Occipital lobe (tissue), 3 donors: Measurements from ENCODE around the gene LRRC59. TPM values are rescaled to one million over a fixed set of nuclear protein-coding genes. Genes with fewer than 3 reads are reported as not detected.
"Not testable (repeated sequence)": the region's sequence is repeated elsewhere in the genome, so short reads cannot be mapped to it uniquely, and the experiment has no call there.

ENCODE experiments used
- DNase-seq: peaks from one replicate; lab custom pipeline; 2025; lab: John Stamatoyannopoulos, UW
- small RNA-seq: library from RNA; depleted of rRNA; stranded (forward); fragments of <200 nt; gene quantifications from one replicate; pipeline ENCODE3, GENCODE V24; 2014
- total RNA-seq: library from RNA; depleted of rRNA; stranded (reverse); fragments of >200 nt; gene quantifications from one replicate; pipeline ENCODE4 v1.2.3, GENCODE V29; 2014

The LRRC59 gene
- total RNA-seq, 1 donor from 2014 or later: 45.7 TPM

- DNase-seq: no peak
Observed at GRCh38 chr17:50348522-50349242, 48.6 kb downstream of the LRRC59 start.

GRCh38 chr17:50347894-50348291, 49.4 kb downstream of the LRRC59 start:
- DNase-seq: no peak

- DNase-seq: no peak
Observed at GRCh38 chr17:50347117-50347893, 50.0 kb downstream of the LRRC59 start.

- no peak for DNase-seq
Observed at GRCh38 chr17:50346313-50347116, 50.8 kb downstream of the LRRC59 start.

GRCh38 chr17:50345432-50346312, 51.7 kb downstream of the LRRC59 start, which contains the start of gene XYLT2:
TSS of gene XYLT2 (plus strand) at chr17:50346126. CDS start at chr17:50346141, 15 bp downstream.
- DNase-seq: peak; percentile 66

- no peak for DNase-seq
Observed at GRCh38 chr17:50344731-50345365, 52.5 kb downstream of the LRRC59 start.

- no peak for DNase-seq
Observed at GRCh38 chr17:50339381-50339780, 57.9 kb downstream of the LRRC59 start.

- DNase-seq: no peak
Observed at GRCh38 chr17:50338645-50339044, 58.7 kb downstream of the LRRC59 start.

GRCh38 chr17:50337956-50338355, 59.4 kb downstream of the LRRC59 start:
- no peak for DNase-seq

- not testable (repeated sequence) for DNase-seq
Observed at GRCh38 chr17:50333291-50334057, 63.8 kb downstream of the LRRC59 start.

- DNase-seq: no peak
Observed at GRCh38 chr17:50332196-50332595, 65.1 kb downstream of the LRRC59 start.

Small RNA genes lying within 50 kb of the gene (small RNA-seq; reads per million reads assigned to genes)
- gene RF00019: not detected

Other genes with a start within 250 kb of the LRRC59 start
- gene PPP1R9B, start 246.8 kb downstream of the LRRC59 start, total RNA-seq: 69.9 TPM
- gene SGCA, start 231.5 kb downstream of the LRRC59 start, total RNA-seq: not detected
- gene COL1A1, start 195.9 kb downstream of the LRRC59 start, total RNA-seq: 17.6 TPM
- not detected for gene TMEM92, start 123.1 kb downstream of the LRRC59 start, total RNA-seq
- 7.5 TPM for gene XYLT2, start 51.4 kb downstream of the LRRC59 start, total RNA-seq
- gene MRPL27, start 24.3 kb downstream of the LRRC59 start, total RNA-seq: 30.3 TPM
- gene EME1, start 24.3 kb downstream of the LRRC59 start, total RNA-seq: 1.4 TPM
- gene ACSF2, start 28.7 kb upstream of the LRRC59 start, total RNA-seq: 1.9 TPM
- not detected for gene CHAD, start 71.4 kb upstream of the LRRC59 start, total RNA-seq
- 24.2 TPM for gene RSAD1, start 81.3 kb upstream of the LRRC59 start, total RNA-seq
- 2.0 TPM for gene MYCBPAP, start 110.9 kb upstream of the LRRC59 start, total RNA-seq
- 0.31 TPM for gene EPN3, start 135.2 kb upstream of the LRRC59 start, total RNA-seq
- 16.2 TPM for gene SPATA20, start 149.7 kb upstream of the LRRC59 start, total RNA-seq
- gene CACNA1G, start 163.2 kb upstream of the LRRC59 start, total RNA-seq: 20.1 TPM
- gene ABCC3, start 237.4 kb upstream of the LRRC59 start, total RNA-seq: 0.16 TPM